Neural cell (in vitro differentiated cells): ENCODE measurements around the gene PTPRZ1.

ENCODE experiments used
- CTCF ChIP-seq: fragments of 450-650 bp; IDR thresholded peaks from 2 replicates; pipeline ENCODE4 v1.5.1; 2014; ENCODE audit warnings: antibody characterized with exemption, mild to moderate bottlenecking, moderate library complexity; ENCODE audit not compliant: poor library complexity, severe bottlenecking
- EP300 ChIP-seq: fragments of 450-650 bp; conservative IDR thresholded peaks from 2 replicates; pipeline ENCODE4 v1.6.1; 2014; ENCODE audit warnings: antibody characterized with exemption, mild to moderate bottlenecking, moderate library complexity; ENCODE audit not compliant: poor library complexity, severe bottlenecking
- EZH2 ChIP-seq: fragments of 200-600, 300-800 bp; shearing (Covaris generic), sonication (generic); IDR thresholded peaks from 2 replicates; pipeline ENCODE4 v1.6.1; 2014; ENCODE audit warnings: antibody characterized with exemption, low read length, borderline replicate concordance, mild to moderate bottlenecking; ENCODE audit not compliant: insufficient read depth, poor library complexity, severe bottlenecking
- MXI1 ChIP-seq: fragments of 450-650 bp; conservative IDR thresholded peaks from 2 replicates; pipeline ENCODE4 v1.6.1; 2014; ENCODE audit warnings: antibody characterized with exemption, mild to moderate bottlenecking; ENCODE audit not compliant: poor library complexity, severe bottlenecking
- POLR2AphosphoS5 ChIP-seq: IDR thresholded peaks from 2 replicates; pipeline ENCODE4 v1.6.1; 2012
- RAD21 ChIP-seq: fragments of 450-650 bp; conservative IDR thresholded peaks from 2 replicates; pipeline ENCODE4 v1.6.1; 2014; ENCODE audit warnings: antibody characterized with exemption, mild to moderate bottlenecking, moderate library complexity
- REST ChIP-seq: IDR thresholded peaks from 2 replicates; pipeline ENCODE4 v1.6.1; 2012; ENCODE audit warnings: borderline replicate concordance
- SMC3 ChIP-seq: fragments of 450-650 bp; conservative IDR thresholded peaks from 2 replicates; pipeline ENCODE4 v1.6.1; 2014; ENCODE audit warnings: antibody characterized with exemption, mild to moderate bottlenecking, moderate library complexity; ENCODE audit not compliant: poor library complexity

GRCh38 chr7:122040147-122040546 is 167.2 kb downstream of the PTPRZ1 start:
- TF ChIP-seq POLR2AphosphoS5 (no peak), CTCF (no peak), REST (no peak), EP300 (no peak), RAD21 (no peak), EZH2 (no peak), MXI1 (no peak), SMC3 (no peak)
